CD8-positive, alpha-beta memory T cell (primary cell): ENCODE measurements around the gene NCKAP5. TPM values are rescaled to one million over a fixed set of nuclear protein-coding genes. Genes with fewer than 3 reads are reported as not detected.

ENCODE experiments used
- CTCF ChIA-PET: fragments of 350-600 bp; sonication (Branson Sonifier 250); formaldehyde crosslinking; loops from one replicate; lab custom pipeline; 2021; ENCODE audit warnings: antibody characterized with exemption; lab: Charles Lee
- POLR2A ChIA-PET: fragments of 350-600 bp; sonication (Branson Sonifier 250); formaldehyde crosslinking; loops from one replicate; lab custom pipeline; 2021; ENCODE audit warnings: antibody characterized with exemption; lab: Charles Lee
- DNase-seq, 5 donors: peaks; one replicate each; pipeline versions ENCODE4 v3.0.0 to v3.0.0-alpha.2; 2020 to 2022; ENCODE audit warnings: mixed read lengths in 1 of 5
- H3K27ac ChIP-seq: one replicate; pipeline ENCODE4 v1.7.0; 2013; ENCODE audit warnings: low read depth, mild to moderate bottlenecking, low read length, moderate library complexity
- H3K27me3 ChIP-seq: 2 replicates; pipeline ENCODE4 v1.7.0; 2013; ENCODE audit warnings: low read length, mild to moderate bottlenecking; ENCODE audit not compliant: insufficient read depth, poor library complexity, severe bottlenecking
- H3K36me3 ChIP-seq: 2 replicates; pipeline ENCODE4 v1.7.0; 2013; ENCODE audit warnings: mild to moderate bottlenecking, low read length, moderate library complexity; ENCODE audit not compliant: insufficient read depth
- H3K4me1 ChIP-seq: 2 replicates; pipeline ENCODE4 v1.7.0; 2013; ENCODE audit warnings: mild to moderate bottlenecking, low read length, moderate library complexity; ENCODE audit not compliant: insufficient read depth
- H3K4me3 ChIP-seq: 2 replicates; pipeline ENCODE4 v1.7.0; 2013; ENCODE audit warnings: mild to moderate bottlenecking, low read length
- H3K9me3 ChIP-seq: 2 replicates; pipeline ENCODE4 v1.7.0; 2013; ENCODE audit warnings: mild to moderate bottlenecking, low read length
- H3K27ac Mint-ChIP-seq, 8 donors: one replicate each; pipeline ENCODE4 v1.8.0; 2020 to 2021; ENCODE audit warnings: mixed read lengths in 8 of 8, mild to moderate bottlenecking in 6 of 8, inconsistent platforms in 3 of 8, moderate library complexity in 3 of 8
- H3K27me3 Mint-ChIP-seq, 2 donors: one replicate each; pipeline ENCODE4 v1.8.0; 2020 to 2021; ENCODE audit warnings: mixed read lengths in 2 of 2, mild to moderate bottlenecking in 1 of 2, moderate library complexity in 1 of 2
- H3K36me3 Mint-ChIP-seq, 3 donors: one replicate each; pipeline ENCODE4 v1.8.0; 2020 to 2021; ENCODE audit warnings: mixed read lengths in 3 of 3, inconsistent platforms in 1 of 3, mild to moderate bottlenecking in 1 of 3
- H3K4me1 Mint-ChIP-seq, 3 donors: one replicate each; pipeline ENCODE4 v1.8.0; 2020 to 2021; ENCODE audit warnings: mixed read lengths in 3 of 3, inconsistent platforms in 1 of 3, mild to moderate bottlenecking in 1 of 3
- H3K4me3 Mint-ChIP-seq, 7 donors: one replicate each; pipeline ENCODE4 v1.8.0; 2020 to 2021; ENCODE audit warnings: mixed read lengths in 7 of 7, mild to moderate bottlenecking in 6 of 7, moderate library complexity in 4 of 7, inconsistent platforms in 2 of 7
- H3K9me3 Mint-ChIP-seq, 5 donors: one replicate each; pipeline ENCODE4 v1.8.0; 2020 to 2022; ENCODE audit warnings: mixed read lengths in 5 of 5, mild to moderate bottlenecking in 3 of 5, moderate library complexity in 2 of 5, inconsistent platforms in 1 of 5
- polyA plus RNA-seq: library from polyadenylated mRNA; unstranded; fragments of 300-500 nt; fragmentation: Illumina TruSeq; gene quantifications from one replicate; pipeline ENCODE4 v1.2.3, GENCODE V29; 2021
- total RNA-seq, 2 experiments: library from RNA; stranded (reverse); gene quantifications; one replicate each; pipeline ENCODE4 v1.2.3, GENCODE V29; 2021

NCKAP5 gene
- total and polyA plus RNA-seq, 3 experiments from 2014 or later: not detected

DNA sequence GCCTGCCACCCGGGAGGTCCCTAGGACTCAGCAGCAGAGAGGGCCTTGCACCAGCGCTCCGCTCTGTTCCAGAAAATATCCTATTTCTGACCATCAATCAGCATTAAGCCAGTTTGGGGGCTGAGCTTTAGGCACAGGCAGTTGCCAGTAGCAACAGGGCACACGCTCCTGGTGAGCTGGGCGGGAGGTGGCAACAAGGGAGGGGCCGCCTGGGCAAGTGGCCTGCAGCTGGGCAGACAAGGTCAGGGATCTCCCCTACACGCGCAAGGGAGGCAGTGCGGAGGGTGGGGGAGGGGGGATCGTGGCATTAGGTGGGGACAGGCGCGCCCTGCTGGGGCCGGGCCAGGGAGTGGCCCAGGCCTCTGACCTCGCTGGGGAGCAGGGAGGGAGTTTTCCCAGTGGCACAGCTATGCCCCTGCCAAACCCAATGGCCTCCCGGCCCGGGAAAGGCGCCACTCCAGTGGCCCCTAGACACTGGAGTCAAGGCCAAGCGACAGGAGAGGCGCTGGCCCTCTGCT lies 302.8 kb downstream of the NCKAP5 start:
- no peak for DNase-seq
- CTCF ChIA-PET: no interaction called here

DNA sequence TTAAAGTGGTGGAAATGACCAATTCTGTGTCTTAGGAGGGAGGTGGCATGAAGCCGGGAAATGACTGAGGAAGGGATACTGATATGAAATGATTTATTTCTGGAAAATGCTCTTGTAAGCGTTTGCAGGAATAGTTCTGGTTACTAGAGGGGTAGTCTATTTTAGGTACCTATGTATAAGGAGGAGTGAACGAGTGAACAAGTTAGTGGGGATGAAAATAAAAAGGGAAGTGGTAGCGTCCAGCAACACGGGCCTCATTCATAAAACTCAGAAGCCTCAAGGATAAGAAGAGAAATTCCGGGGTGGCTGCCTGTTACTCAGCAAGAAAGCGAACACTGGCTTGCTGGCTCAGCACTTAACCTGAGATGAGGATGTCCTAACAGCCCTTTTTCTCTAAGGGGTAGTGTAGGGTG lies 303.3 kb downstream of the NCKAP5 start:
- CTCF ChIA-PET: no interaction called here
- H3K27me3 ChIP-seq: no peaks in the 10 kb centered on the region
- Mint-ChIP-seq H3K27me3 (peaks cover 7 to 12% of the 10 kb centered on the region in 2 donors), H3K27ac (no peak overlapping the region), H3K4me3 (no peak overlapping the region), H3K4me1 (no peaks in the 10 kb centered on the region), H3K36me3 (peaks cover 0 to 2% (median 0%) of the 10 kb centered on the region in 3 donors), H3K9me3 (peaks cover 0 to 7% (median 2%) of the 10 kb centered on the region in 5 donors)
- no peaks in the 10 kb centered on the region for H3K9me3 ChIP-seq
- no peak overlapping the region for H3K4me3 ChIP-seq
- H3K36me3 ChIP-seq: no peaks in the 10 kb centered on the region
- POLR2A ChIA-PET: no interaction called here
- H3K27ac ChIP-seq: no peak overlapping the region
- H3K4me1 ChIP-seq: no peaks in the 10 kb centered on the region
- DNase-seq: no peak

More for the DNA sequence above, 302.8 kb downstream of the NCKAP5 start:
- Mint-ChIP-seq H3K27me3 (peaks cover 7 to 12% of the 10 kb centered on the region in 2 donors), H3K4me1 (no peaks in the 10 kb centered on the region), H3K9me3 (peaks cover 0 to 7% (median 2%) of the 10 kb centered on the region in 5 donors), H3K4me3 (no peak overlapping the region), H3K27ac (no peak overlapping the region), H3K36me3 (peaks cover 0 to 2% (median 0%) of the 10 kb centered on the region in 3 donors)
- no peak overlapping the region for H3K4me3 ChIP-seq
- H3K4me1 ChIP-seq: no peaks in the 10 kb centered on the region
- no peaks in the 10 kb centered on the region for H3K36me3 ChIP-seq
- H3K27me3 ChIP-seq: no peaks in the 10 kb centered on the region
- POLR2A ChIA-PET: no interaction called here
- no peaks in the 10 kb centered on the region for H3K9me3 ChIP-seq
- H3K27ac ChIP-seq: no peak overlapping the region

DNA sequence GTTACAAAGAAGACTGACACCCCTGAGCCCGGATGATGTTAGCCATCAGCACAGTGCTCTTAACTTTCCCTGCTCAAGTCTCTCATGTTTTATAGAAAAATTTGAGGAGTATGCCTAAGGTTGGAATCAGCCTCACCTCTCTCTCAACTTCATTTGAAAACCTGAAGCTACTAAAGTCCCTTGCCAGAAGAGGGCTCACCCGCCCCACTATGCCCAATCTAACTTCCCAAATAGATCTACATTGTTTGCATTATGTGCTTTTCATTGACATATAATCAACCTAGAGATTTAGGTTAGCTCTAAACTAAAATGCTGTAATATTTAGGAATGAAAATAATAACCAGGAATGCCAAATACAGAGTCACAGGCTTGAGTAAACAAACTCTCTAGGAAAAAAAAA lies 305.4 kb downstream of the NCKAP5 start:
- Mint-ChIP-seq H3K27me3 (peaks cover 7 to 12% of the 10 kb centered on the region in 2 donors), H3K27ac (no peak overlapping the region), H3K36me3 (peaks cover 0 to 2% (median 0%) of the 10 kb centered on the region in 3 donors), H3K4me1 (no peaks in the 10 kb centered on the region), H3K9me3 (peaks cover 0 to 10% (median 6%) of the 10 kb centered on the region in 5 donors), H3K4me3 (no peak overlapping the region)
- no peak for DNase-seq
- H3K9me3 ChIP-seq: no peaks in the 10 kb centered on the region
- no peaks in the 10 kb centered on the region for H3K4me1 ChIP-seq
- no peaks in the 10 kb centered on the region for H3K36me3 ChIP-seq
- ChIA-PET POLR2A (no interaction called here), CTCF (no interaction called here)
- H3K4me3 ChIP-seq: no peak overlapping the region
- H3K27me3 ChIP-seq: no peaks in the 10 kb centered on the region
- no peak overlapping the region for H3K27ac ChIP-seq

DNA sequence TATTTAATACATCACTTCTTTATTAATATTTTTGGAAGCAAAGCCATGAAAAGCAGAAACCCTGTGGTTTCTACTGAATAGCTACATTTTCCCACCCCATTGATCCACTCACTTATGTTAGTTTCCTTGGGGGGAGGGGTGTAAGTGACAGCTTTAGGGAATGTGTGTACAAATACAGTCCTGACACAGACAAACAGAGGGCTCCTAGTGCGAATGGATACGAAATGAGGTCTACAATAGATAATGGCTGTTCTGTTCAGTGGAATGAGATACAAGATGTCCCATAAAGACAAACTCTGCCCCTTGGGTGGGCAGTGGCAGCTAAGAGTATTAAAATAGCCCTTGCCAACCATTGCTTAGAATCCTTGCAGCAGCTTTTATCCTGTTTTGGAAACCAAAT lies 312.9 kb downstream of the NCKAP5 start:
- H3K36me3 ChIP-seq: no peaks in the 10 kb centered on the region
- H3K27ac Mint-ChIP-seq: no peak overlapping the region
- H3K27me3 ChIP-seq: no peaks in the 10 kb centered on the region
- H3K9me3 Mint-ChIP-seq: peaks cover 0 to 6% (median 3%) of the 10 kb centered on the region in 5 donors
- POLR2A ChIA-PET: no interaction called here
- H3K27ac ChIP-seq: no peak overlapping the region
- H3K9me3 ChIP-seq: no peaks in the 10 kb centered on the region
- no peak overlapping the region for H3K4me3 Mint-ChIP-seq
- H3K27me3 Mint-ChIP-seq: no peaks in the 10 kb centered on the region
- H3K36me3 Mint-ChIP-seq: no peaks in the 10 kb centered on the region
- no peaks in the 10 kb centered on the region for H3K4me1 Mint-ChIP-seq
- no peaks in the 10 kb centered on the region for H3K4me1 ChIP-seq
- CTCF ChIA-PET: no interaction called here
- DNase-seq: no peak
- no peak overlapping the region for H3K4me3 ChIP-seq

DNA sequence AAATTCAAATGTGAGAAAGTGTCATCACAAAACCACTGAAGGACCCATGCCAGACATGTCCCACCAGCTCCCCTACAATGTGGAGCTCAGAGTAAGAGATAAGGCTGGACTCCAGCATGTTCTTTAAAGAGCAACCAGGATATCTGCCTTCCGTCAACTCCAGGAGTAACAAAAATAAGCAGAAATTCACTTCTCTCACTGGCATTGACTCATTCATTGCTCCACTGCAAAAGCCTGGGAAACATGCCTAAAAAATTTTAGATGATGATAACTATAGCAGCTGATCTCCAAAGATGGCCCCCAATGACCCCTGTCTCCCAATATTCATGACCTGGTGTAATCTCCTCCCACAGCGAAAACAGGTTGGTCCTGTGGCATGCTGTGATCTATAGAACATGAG lies 314.5 kb downstream of the NCKAP5 start:
- Histone ChIP-seq H3K4me3 (no peak overlapping the region), H3K36me3 (no peaks in the 10 kb centered on the region), H3K27me3 (no peaks in the 10 kb centered on the region), H3K27ac (no peak overlapping the region), H3K4me1 (no peaks in the 10 kb centered on the region), H3K9me3 (no peaks in the 10 kb centered on the region)
- peaks cover 0 to 1% of the 10 kb centered on the region in 2 donors for H3K27me3 Mint-ChIP-seq
- ChIA-PET POLR2A (no interaction called here), CTCF (no interaction called here)
- H3K9me3 Mint-ChIP-seq: peaks cover 0 to 5% (median 3%) of the 10 kb centered on the region in 5 donors
- H3K4me3 Mint-ChIP-seq: no peak overlapping the region
- H3K4me1 Mint-ChIP-seq: no peaks in the 10 kb centered on the region
- no peaks in the 10 kb centered on the region for H3K36me3 Mint-ChIP-seq
- H3K27ac Mint-ChIP-seq: no peak overlapping the region
- DNase-seq: no peak

DNA sequence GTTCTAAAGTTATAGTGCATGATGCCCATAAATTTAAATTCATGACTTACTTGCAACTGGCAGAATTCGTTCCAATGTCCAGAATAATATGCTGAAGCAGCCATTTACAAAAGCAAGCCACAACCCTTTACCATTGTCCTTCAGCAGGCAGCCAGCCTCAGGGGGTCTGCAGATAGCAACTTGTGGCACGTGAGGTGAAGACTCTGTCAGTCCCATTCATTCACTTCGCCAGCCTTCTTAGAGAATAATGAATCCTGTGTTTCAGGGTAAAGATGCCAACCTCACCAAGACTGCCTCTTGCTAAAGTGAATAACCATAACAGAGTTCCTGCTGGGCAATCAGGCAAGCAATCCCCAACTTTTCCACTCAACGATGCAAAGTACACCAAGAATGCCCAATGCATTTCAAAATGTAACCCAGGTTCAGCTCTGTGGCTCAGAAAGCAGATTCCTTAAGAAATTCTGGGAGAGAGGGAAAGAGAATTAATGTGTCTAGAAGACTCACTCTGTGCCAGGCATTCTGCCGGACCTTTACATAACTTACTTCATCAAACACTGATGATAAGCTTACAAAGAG lies 315.4 kb downstream of the NCKAP5 start:
- ChIA-PET CTCF (no interaction called here), POLR2A (no interaction called here)
- H3K9me3 ChIP-seq: no peaks in the 10 kb centered on the region
- no peaks in the 10 kb centered on the region for H3K36me3 Mint-ChIP-seq
- H3K9me3 Mint-ChIP-seq: peaks cover 0 to 5% (median 0%) of the 10 kb centered on the region in 5 donors
- no peak overlapping the region for H3K27ac Mint-ChIP-seq
- no peaks in the 10 kb centered on the region for H3K27me3 ChIP-seq
- DNase-seq: no peak
- H3K36me3 ChIP-seq: no peaks in the 10 kb centered on the region
- peaks cover 0 to 1% of the 10 kb centered on the region in 2 donors for H3K27me3 Mint-ChIP-seq
- no peaks in the 10 kb centered on the region for H3K4me1 Mint-ChIP-seq
- no peaks in the 10 kb centered on the region for H3K4me1 ChIP-seq
- H3K27ac ChIP-seq: no peak overlapping the region
- H3K4me3 Mint-ChIP-seq: no peak overlapping the region
- no peak overlapping the region for H3K4me3 ChIP-seq

DNA sequence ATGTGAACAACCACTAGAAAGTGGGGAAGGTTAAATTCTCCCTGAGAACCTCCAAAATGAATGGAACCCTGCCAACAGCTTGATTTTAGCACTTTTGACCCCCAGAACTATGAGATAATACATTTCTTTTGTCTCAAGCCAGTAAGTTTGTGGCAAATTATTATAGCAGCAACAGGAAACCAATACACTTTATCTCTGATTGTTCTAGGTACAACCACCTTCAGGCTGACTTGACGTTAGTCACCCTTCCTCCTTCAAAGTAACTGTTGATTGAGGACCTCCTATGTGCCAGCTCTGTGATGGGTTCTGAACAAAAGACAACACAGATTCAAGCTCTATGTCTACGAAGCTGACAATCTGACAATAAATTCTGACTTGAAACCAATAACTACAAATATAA lies 318.9 kb downstream of the NCKAP5 start:
- Histone ChIP-seq H3K27me3 (no peaks in the 10 kb centered on the region), H3K9me3 (no peaks in the 10 kb centered on the region), H3K4me3 (no peak overlapping the region), H3K27ac (no peak overlapping the region), H3K36me3 (no peaks in the 10 kb centered on the region), H3K4me1 (no peaks in the 10 kb centered on the region)
- H3K27me3 Mint-ChIP-seq: peaks cover 0 to 1% of the 10 kb centered on the region in 2 donors
- DNase-seq: no peak
- H3K9me3 Mint-ChIP-seq: peaks cover 0 to 6% (median 3%) of the 10 kb centered on the region in 5 donors
- ChIA-PET POLR2A (no interaction called here), CTCF (no interaction called here)
- H3K4me1 Mint-ChIP-seq: no peaks in the 10 kb centered on the region
- H3K27ac Mint-ChIP-seq: no peak overlapping the region
- H3K4me3 Mint-ChIP-seq: no peak overlapping the region
- no peaks in the 10 kb centered on the region for H3K36me3 Mint-ChIP-seq

DNA sequence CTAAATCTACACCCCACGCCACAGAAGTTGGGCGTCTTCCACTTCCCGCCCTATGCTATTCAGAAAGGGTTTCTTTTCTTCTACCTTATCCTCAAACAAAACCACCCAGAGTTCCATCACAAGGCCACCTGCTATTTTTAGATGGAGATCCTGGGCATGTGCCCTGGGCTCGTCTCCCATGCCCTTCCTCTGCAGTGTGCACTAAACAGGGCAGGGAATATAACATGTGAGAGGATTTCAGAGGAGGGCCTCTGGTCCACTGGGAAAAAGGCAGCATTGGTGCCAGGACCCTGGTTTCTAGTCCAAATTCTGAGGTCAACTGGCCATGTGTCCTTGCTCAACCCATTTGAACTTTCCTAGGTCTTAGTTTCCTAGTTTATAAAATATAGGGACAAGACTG lies 320.0 kb downstream of the NCKAP5 start:
- Mint-ChIP-seq H3K4me1 (no peaks in the 10 kb centered on the region), H3K36me3 (no peaks in the 10 kb centered on the region), H3K4me3 (no peak overlapping the region), H3K9me3 (peaks cover 0 to 6% (median 4%) of the 10 kb centered on the region in 5 donors), H3K27ac (peak overlapping the region in 1 of 8 donors; percentile 24), H3K27me3 (peaks cover 0 to 1% of the 10 kb centered on the region in 2 donors)
- Histone ChIP-seq H3K27me3 (no peaks in the 10 kb centered on the region), H3K27ac (no peak overlapping the region), H3K36me3 (no peaks in the 10 kb centered on the region), H3K4me1 (no peaks in the 10 kb centered on the region), H3K4me3 (no peak overlapping the region), H3K9me3 (no peaks in the 10 kb centered on the region)
- ChIA-PET CTCF (no interaction called here), POLR2A (no interaction called here)
- no peak for DNase-seq
